DMS79 treated with DMSO at 0.1 percent for 48 hours (cell line): ENCODE results near the gene HOXA6.
A peak's percentile ranks its signal among the peaks of the same experiment; 100 is the strongest.

ENCODE experiments used
- DNase-seq: peaks from one replicate; lab custom pipeline; 2025; lab: John Stamatoyannopoulos, UW

The HOXA6 gene

DNA sequence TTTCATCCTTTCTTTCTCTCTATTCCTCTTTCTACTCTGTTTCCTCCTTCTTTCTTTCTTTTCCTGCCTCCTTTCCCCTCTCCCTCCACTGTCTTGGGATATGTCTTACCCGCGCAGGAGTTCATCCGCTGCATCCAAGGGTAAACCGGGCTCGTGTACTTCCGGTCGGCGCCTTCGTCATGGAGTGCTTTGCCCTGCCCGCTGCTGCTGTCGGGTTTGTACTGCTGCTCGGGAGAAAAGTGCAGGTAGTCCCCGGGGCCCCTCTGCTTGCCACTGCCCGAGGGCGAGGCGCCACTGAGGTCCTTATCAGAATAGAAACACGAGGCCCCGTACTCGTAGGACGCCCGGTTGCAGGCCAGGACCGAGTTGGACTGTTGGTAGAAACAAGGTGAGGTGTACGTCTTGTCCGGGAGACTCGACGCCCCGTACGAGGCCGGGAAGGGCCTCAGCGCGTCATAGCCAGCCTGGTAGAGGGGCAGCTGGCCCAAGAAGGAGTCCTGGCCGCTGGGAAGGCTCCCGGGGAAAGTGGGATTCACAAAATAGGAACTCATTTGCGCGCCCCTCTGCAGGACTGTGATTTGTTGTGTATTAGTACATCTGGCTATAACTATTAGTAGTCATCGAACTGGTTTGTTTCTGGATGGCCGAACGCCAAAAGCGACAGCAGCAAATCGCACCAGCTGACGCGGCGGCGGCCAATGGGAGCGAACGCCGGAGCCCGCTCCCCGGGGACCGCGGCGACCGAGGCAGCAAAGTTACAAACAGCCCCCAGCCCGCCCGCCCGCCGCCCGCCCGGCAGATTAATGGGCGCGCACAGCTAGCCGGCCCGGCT is at the start of gene HOXA6:
Gene HOXA6, minus strand, starts transcription at position 576 of the 832 bp plus-strand sequence. Its CDS starts 25 bp downstream, at position 551.
- peak; percentile 60 for DNase-seq

DNA sequence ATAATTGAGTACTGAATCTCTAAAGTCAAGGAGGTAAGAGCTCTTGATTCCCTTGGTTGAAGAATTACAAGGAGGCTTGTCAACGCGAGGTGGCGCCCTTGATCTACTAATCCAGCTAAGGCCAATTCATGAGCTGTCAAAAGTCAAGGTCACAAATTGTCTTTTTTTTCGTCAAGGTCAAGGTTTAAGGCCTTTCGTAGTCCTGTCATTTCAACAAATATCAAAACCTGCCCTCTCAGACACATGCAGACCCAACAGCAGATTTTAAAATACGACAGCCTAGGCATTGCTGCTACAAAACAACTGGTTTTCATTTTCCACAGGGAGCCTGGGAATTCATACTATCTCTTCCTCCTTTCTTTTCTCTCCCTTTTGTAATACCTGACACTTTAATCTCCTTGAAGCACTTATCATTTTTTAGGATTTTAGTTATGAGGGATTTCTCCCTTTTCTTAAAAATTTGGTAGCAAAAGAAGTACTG is 48.8 kb upstream of the HOXA6 start:
- DNase-seq: peak; percentile 87

DNA sequence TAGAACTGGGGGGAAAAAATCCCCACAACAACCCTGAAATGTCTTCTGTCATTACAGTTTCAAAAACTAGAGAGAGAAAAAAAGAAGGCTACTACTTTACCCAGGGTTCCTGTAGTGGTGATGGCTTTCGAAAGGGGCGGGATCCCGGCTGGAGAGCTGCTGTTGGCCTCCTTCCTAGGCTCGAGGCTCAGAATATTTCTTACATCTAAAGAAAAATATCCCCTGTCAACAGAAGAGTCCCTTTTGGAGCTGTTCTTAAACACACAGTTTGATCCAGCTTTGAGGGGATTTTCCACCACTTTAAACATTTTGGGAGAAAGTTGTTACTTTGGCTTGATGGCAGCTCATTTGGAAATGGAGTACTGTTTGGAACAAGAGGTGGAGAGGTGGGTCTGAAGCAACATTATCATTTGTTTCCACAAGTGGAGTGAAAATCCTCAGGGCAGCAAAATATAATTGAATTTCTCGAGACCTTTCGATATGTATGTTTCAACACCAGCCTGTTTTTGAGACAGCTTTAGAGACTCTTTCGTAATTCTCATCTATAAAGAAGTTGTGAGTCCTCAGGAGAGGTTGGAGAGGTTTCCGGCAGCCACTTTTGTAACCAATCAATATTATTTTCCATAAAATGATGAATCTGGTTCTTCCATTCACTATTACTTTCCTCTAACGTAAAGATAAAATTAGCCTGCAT is 47.3 kb upstream of the HOXA6 start:
- no peak for DNase-seq

DNA sequence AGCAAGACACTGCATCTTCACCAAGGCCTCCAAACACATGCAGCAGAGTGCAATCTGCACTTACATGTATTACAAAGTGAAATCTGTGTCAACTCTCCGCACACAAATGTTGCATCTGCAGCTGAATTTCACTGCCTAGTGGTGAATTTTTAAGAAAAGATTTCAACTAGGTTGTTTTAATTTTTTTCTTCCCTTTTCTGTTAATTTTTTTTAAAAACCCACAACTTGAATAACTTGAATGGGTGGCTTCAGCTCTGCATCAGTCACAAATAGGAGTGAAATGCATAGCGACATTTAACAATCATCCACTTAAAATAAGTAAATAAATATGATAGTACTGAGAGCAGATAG is 46.4 kb upstream of the HOXA6 start:
- no peak for DNase-seq

DNA sequence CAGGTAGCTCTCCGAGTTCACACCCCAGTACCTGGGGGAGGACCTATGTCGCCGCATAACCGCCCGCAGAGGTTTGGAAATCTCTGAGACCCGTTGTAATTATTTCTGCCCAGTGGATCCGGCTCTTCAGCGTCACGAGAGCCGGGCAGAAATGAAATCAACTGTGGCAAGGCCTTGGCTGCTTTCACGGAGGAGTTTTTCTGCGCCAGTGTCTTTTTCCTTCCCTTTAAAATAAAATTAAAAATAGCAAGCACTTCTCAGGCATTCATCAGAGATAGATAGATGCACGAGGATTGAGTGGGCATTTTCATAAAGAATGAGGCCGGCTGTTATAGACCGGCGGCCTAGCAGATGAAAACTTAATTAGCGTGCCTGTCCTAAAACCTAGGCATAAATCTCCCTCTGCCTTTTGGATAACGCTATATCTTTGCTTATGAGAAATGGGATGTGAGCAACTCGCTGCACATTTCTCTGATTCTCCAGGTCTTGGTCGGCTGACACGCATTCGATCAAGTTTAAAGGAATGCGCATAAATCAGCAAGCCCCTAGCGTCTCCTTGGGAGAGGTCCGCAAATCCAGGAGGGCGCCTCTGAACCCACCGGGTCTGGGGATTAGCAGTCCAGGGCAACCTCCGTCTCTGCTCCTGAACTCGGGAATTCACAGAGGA is 45.9 kb upstream of the HOXA6 start:
- DNase-seq: no peak

DNA sequence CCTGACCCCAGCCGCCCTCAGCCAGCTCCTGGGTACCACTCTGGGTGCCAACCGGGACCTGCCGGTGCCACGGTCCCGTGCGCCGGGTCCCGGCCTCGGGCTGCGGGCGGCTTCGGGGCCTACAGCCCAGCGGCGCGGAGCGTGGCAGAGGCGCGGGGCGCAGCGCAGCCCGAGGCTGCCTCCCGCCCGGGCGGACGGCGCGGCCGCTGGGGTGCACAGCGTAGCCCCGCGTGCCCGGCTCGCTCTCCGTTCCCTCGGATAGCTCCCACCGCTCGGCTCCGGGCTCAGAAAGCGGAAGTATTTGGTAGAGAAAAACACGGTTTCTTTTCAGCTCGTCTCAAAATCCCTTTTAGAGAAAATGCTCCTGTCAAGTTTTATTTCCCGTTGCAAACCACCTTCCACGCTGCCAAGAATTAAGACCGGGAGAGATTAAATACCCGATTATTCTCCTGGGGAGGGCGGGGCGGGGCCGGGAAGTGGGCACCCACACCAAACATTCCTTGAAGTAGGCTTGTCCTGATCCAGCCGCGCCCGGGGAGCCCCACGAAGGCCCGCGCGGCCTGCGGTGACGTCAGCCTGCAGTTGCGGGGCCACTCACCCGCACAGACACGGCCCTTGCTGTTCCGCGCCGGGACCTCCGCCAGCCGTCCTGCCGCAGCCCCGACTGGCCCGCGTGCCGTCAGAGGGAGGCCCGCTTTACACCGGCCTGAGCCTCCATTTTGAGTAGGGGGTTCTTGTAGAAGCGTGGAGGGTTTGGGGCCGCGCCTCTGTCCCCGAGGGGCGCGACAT is 45.2 kb upstream of the HOXA6 start:
- no peak for DNase-seq

DNA sequence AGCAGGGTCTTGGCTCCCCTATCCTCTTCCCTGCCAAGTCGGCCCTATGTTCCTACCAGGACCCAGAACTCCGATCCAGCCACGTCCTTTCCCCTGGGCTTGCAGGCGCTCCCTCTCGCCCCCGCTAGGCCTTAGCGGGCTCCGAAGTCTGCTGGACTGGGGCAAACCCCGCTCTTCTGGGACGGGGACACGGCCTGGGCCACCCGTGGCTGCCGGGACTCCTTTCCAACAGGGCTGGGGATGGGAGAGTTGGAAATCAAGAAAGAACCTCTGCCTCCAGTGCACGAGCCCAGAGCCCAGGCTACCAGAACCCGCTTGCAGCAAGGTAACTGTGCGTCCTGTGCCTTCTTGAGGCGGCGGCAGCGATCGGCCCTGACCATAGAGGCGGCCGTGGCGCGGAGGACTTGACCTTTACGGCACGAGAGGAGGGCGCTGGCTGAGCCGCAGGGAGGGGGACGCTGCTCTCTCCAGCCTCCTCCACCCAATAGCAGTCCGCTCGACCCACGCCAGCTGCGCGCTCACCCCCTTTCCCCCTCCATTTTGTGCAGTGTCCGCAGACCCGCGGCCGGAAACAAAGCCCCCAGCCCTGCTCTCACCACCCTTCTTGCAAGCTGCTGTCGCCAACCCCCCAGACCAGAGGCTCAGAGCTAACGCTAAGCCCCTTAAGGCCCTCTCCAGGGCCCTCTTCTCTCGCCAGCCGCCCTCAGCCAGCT is 44.4 kb upstream of the HOXA6 start:
- no peak for DNase-seq

DNA sequence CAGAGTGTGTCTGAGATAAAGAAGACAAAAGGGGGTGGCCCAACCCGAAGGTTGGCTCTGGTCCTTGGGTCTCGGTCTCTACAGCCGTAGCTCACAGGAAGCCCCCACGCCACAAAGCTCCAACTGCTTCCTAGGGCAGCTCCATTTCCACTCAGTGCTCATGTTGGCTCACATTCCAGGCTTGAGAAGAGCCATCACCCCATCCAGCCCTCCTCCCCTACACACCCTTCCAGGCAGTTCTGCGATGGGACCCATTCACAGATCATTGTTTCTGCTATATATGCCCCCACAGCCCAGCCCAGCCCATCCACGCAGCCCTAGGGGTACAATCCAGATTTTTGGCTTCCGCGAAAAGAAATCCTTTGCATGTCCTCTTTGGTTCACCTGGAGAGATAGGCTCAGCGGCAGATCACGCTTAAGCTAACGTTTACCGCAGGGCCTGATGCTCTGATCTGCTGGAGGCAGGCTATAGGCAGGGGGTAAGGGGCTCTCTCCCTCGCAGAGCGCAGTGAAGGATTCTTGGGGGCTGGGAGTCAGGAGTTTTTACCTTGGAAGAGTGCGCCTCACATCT is 43.7 kb upstream of the HOXA6 start:
- DNase-seq: no peak

DNA sequence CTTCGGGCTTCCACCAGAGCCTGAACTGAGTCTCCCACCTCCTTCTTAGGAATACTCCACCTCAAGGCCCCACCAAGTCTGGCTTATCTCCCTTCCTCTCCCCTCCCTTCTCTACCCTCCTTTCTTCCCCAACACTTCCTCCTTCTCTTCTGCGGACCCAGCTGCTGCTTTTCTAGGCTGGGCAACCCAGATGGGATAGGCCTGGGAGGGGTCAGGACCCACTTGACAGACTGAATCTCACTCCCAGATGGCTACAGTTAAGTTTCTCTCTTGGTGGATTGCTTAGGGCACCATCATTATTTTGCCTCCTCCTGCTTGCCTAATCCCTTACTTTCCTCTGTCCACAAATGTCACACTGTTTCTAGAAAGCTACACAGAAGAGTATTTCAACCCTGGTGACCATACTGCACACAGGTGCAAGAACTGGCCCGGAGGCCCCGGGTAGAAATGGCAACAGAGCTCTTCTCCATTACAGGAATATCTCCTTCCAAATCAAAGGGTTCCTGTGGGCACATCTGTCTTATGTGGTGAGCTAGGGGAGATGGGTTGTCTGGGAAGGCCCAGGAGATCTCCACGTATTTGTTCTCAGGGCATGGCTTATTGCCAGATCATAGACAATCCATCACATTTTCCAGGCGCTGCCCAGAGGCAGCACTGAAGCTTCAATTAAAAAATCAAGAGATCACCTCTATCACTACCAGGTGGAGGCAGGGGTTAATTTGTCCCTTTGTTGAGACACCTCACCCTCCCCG is 42.6 kb upstream of the HOXA6 start:
- DNase-seq: no peak

DNA sequence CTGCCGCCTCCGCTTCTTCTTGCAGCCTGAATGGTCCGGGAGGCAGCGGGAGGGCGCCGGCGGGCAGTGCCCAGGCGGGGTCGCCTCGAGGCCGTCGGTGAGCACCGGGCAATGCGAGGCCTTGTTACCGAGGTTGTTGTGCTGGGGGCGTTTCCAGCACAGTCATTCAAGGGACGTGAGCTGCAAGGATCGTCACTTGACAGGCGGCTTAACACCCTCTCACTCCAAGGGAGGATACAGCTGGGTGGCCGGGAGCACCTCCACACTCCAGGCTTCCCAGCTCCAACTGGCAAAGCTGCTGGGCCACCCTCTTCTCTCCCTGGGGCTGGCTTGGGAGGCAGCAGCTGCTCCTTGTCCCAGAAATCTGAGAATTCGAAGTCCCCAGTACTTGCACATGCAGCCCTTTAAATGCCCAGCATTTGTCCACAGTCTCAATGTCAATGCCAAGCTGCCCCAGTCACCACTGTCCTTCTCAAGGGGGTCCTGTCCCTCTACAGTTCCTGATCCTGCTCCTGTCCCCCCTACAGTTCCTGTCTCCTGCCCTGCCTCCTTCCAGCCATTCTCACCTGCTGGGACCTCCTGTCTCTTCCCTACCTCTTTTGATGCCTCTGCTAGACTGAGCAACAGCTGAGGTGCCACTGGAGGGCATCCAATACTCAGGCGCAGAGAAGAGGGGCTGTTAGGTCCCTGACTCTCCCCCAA is 41.9 kb upstream of the HOXA6 start:
- DNase-seq: no peak

DNA sequence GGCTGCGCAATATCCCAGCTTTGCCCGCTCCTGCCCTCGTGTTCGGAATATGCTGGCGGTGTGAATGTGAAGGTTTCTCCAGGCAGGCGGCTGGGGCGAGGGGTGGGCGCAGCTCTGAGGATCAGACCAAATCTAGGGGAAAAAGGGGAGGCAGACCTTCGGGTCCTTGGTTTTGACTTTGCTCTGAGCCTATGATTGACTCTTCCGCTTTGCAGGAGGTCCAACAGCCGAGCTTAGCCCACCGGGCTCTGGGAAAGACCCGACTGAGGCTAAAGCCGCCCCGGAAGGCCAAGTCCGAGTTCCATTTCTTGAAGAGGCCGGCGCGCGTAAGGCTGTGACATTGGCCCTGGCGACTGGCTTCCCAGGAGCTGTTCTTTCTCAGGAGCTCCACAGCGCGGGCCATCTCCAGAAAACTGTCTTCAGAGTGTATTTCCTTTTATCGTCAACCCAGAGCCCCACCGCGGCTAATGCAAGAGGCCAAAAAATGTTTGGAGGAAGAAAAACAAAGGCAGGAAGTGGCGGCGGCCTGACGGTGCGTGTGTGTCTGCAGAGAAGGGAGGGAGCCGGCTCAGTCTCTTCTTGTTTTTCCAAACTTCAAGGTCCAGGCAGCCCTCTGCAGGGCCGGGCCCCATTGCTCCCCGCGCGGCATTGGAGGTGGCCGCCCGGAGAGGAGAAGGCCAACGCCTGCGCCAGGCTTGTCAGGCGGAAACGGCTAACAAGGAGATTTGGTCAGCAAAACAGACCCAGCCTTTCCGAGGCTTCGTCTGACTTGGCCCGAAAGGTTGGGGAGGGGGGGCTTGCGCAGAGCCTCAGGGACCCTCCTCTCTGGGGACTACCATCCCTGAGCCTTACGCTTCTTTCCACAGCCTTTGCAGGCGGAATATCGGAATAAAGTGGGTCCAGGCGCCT is 41.1 kb upstream of the HOXA6 start:
- no peak for DNase-seq

DNA sequence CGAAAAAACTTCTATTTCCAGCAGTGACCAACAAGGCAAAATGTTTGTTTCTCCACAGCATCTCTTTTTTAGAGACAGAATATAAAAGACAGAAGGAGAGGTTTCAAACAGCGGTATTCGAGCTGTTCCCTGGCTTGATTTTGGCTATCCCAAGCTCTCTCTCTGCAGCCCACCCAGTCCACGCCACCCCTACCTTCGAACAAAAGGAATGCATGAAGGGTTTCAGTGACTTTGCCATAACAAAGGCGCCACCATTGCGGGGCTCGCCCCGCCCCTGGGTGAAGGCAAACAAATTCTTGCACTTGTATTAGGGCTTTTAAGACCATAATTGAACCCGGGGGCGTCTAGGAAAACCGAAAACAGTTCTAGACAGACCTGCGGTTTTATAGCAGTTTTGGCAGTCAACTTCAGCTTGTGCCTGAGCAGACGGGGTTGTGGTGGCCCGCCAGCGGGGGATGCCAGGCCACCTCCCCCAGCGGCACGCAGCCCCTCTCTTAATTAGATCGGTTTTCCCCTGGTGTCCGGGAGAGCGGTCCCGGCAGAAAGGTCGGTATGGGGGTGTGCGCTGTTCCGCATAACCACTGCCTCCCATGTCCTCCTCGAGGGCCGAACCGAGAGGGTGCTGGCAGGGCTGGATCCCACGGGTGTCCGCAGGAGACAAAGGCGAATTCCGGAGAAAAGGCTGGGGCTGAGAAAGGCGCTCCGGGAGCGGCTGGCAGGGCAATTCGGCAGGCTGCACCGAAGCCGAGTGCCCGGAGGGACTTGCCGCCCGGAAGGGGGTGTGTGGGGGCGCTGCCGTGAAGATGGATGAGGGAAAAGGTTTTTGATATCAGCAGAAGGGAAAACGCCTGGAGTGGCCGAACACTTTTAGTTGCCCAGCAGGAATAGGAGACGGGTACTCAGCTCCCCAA is 40.2 kb upstream of the HOXA6 start:
- DNase-seq: no peak

DNA sequence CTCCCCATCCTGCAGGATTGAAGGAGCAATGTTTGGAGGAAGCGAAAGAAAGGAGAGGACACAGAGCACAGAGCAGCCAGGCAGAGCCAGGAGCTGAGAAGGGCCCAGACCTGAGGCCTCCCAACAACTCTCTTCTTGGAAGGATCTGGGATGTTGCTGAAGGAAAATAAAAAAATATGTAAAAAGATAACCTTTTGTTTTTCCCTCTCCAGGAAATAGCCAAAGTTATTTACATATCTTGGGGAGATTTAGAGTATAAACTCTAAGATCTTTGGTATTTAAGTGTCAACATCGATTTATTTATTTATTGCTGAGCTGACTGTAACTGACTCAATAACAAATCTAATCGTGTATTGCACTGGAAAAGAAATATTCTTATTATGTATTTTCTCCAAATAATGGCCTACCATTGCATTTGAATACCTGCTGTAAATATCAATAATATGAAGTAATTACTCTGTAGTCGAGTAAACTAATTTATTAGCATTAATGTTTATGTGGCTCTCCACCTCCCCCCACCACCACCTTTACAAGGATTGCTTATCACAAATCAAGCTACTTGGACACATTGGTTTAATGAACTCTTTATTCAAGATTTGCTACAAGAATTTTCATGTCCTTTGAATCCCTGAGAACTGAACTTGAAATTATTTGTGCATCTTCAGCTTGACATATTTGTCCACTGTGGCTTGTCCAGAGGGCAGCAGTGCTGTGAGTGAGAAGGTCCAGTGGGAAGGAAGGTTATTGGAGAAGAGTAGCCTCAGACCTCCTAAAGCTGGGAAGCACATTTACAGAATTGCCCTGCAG is 39.3 kb upstream of the HOXA6 start:
- no peak for DNase-seq

DNA sequence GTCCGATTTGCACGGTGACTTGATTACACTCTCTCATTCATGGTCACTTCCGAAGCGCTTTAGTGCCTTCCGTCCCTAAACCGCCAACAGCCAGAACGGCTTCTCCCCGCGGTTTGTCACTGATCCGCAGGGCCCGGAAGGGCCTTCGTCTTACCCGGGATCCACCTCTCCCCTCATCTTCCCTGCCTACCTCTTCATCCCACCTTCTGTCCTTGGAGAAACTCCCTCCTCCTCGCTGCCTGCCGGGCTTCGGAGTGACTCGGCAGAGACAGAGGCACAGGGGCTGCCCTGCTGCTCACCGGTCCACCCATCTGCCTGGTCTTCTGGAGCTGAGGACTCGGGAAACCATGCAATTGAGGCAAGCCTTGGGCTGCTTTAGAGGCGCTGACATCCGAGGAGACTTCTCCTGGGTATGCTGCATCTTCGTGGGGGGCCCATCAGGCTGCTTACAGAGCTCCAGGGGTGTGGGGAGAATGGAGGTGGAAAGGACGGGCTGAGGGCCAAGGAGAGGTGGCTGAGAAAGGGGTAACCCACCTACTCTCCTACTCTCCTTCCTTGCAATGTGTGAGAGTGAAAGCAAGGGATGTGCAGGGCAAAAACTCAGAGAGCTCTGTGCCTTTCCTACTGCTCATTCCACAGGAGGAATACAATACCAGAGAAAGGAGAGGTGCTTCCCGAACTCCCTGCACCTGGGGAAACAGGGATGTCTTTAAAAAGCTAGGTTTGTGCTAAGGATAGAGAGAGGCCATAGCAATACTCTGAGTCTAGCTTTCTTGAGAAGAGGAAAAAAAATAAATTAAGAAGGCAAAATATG is 38.5 kb upstream of the HOXA6 start:
- no peak for DNase-seq

DNA sequence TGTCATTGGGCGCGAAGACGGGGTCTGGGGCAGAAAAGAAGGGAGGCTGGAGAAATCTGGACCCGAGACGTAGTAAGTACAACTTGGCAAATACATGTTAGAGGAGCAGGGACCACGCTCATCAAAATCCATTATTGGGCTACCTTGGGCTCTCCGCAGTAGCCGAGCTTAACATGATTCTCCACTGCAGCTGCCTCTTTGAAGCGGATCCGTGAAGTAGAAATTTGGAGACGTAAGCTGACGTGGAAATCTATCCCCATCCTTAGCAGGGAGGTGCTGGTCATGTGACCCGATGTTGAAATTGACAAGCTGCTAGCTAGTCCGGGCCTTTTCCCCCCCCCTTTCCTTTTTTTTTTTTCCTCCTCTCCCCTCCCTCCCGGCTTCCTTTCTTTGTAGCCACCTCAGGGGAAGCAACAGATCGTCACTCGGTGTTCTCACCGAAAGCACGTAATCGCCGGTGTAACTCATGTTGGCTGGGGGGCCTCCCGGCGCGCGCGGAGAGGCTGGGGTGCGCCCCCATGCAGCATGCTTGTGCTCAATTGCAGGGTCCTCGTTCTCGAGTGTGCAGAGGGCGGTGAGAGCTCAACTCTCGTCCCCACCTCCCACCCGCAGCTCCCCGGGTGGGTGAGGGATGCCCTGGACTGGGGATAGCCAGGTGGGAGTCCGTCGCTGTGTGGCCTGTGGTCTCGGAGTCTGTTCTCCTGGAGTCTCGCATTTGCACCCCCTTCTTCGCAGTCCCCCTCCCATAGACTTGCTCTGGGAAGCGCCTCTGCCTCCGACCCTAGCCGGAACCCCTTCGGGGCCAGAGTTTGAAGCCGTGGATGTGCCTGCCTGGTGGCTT is 37.7 kb upstream of the HOXA6 start, which contains the start of gene HOXA11:
Gene HOXA11, minus strand, starts transcription at position 220 of the 841 bp plus-strand sequence. Its CDS starts 88 bp downstream, at position 132.
- DNase-seq: peak; percentile 54
